Measurements from ENCODE around the gene GOSR2. TPM values are rescaled to one million over a fixed set of nuclear protein-coding genes. Genes with fewer than 3 reads are reported as not detected.
A peak's percentile ranks its signal among the peaks of the same experiment; 100 is the strongest.

Gene GOSR2
- total and polyA plus RNA-seq, 2 of the 13 experiments (the other 11 are each of a cell fraction or from before 2014, with no cell fraction given) = 61.5 to 63.9 TPM

DNA sequence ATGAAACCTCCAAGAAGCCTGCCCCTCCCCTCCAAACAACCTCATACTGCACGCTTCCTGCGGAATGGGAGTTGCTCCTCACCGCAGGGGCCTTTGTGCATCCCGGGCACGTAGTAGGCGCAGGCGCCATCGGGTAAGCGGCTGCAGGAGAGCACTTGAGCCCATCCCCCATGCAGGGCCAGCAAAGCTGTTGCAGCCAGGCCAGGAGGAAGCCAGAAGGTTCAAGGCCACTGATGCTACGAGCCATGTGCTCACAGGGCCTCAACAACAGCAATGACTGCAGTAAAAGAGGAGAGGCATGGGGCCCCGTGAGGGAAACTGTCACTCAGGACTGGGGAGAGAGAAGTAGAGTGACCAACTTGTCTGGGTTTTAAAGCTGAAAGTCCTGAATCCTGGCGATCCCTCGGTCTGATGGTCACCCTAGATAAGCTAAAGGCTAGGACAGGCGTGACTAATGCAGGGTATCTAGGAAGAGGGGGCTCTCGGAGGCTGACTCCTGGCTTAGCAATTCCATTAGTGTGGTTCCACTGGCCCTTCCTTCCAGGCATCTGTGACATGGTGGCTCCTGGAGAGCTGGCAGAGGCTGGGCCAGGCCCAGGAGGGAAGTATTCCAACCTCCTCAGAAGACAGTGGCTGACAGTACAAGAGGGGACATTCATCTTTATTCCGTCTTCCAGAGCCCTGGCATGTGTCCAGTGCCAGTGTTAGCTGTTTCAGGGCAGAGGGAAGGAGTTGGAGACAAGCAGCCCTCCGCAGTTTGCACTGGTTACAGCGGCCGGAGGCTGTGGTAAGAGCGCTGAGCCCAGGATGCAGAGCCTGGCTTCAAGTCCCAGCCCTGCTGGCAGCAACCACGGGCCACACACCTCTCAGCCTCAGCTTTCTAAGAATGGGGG, 20.8 kb downstream of the GOSR2 start (continued):
- TF ChIP-seq THRA (CRISPR knock-in tag; IDR thresholded peaks at IDR 0.05; ENCODE audit: borderline replicate concordance) = peak; percentile 70; the same call in 1 of the 2 replicates
- TF ChIP-seq NPAS2 (CRISPR knock-in tag; IDR thresholded peaks at IDR 0.05; ENCODE audit: borderline replicate concordance) = peak; percentile 83; the same call in 1 of the 2 replicates
- peak; percentile 98 for TF ChIP-seq ZNF607 (CRISPR knock-in tag; IDR thresholded peaks at IDR 0.05; ENCODE audit: borderline replicate concordance)
- TF ChIP-seq SIX4 (CRISPR knock-in tag; IDR thresholded peaks at IDR 0.05) = peak; percentile 76; the same call in 1 of the 2 replicates
- TF ChIP-seq ZNF460 (CRISPR knock-in tag; IDR thresholded peaks at IDR 0.05; ENCODE audit: borderline replicate concordance) = peak; percentile 57; the same call in 1 of the 2 replicates
- peak; percentile 79 for TF ChIP-seq YY1 (IDR thresholded peaks at IDR 0.05; ENCODE audit: insufficient read depth, insufficient replicate concordance, low read depth, low read length)
- TF ChIP-seq, protein P1, sequence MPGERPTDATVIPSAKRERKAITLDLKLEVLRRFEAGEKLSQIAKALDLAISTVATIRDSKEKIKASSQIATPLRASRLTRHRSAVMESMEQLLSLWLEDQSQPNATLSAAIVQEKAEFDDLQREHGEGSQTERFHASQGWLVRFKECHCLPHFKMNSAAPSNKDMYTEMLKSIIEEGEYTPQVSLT (CRISPR knock-in tag; IDR thresholded peaks at IDR 0.05; ENCODE audit: borderline replicate concordance, low read depth) = no peak
- TF ChIP-seq ZNF34 (CRISPR knock-in tag; IDR thresholded peaks at IDR 0.05; ENCODE audit: borderline replicate concordance) = 0 out of 2 replicates have a peak, but pooled peaks have one; percentile 69
- TF ChIP-seq TOE1 (CRISPR knock-in tag; IDR thresholded peaks at IDR 0.05) = 0 out of 2 replicates have a peak, but pooled peaks have one; percentile 92
- TF ChIP-seq, protein P2, sequence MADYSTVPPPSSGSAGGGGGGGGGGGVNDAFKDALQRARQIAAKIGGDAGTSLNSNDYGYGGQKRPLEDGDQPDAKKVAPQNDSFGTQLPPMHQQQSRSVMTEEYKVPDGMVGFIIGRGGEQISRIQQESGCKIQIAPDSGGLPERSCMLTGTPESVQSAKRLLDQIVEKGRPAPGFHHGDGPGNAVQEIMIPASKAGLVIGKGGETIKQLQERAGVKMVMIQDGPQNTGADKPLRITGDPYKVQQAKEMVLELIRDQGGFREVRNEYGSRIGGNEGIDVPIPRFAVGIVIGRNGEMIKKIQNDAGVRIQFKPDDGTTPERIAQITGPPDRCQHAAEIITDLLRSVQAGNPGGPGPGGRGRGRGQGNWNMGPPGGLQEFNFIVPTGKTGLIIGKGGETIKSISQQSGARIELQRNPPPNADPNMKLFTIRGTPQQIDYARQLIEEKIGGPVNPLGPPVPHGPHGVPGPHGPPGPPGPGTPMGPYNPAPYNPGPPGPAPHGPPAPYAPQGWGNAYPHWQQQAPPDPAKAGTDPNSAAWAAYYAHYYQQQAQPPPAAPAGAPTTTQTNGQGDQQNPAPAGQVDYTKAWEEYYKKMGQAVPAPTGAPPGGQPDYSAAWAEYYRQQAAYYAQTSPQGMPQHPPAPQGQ (CRISPR knock-in tag; IDR thresholded peaks at IDR 0.05; ENCODE audit: borderline replicate concordance) = peak; percentile 75; the same call in 1 of the 2 replicates
- TF ChIP-seq SALL2 (CRISPR knock-in tag; IDR thresholded peaks at IDR 0.05) = peak; percentile 85; the same call in 1 of the 2 replicates
- TF ChIP-seq BRCA1 (CRISPR knock-in tag; IDR thresholded peaks at IDR 0.05) = peak; percentile 97; the same call in 1 of the 2 replicates
- peak; percentile 45; the same call in 1 of the 2 replicates for TF ChIP-seq ZNF773 (CRISPR knock-in tag; IDR thresholded peaks at IDR 0.05; ENCODE audit: borderline replicate concordance)
- peak; percentile 99 for TF ChIP-seq MEIS1 (CRISPR knock-in tag; IDR thresholded peaks at IDR 0.05; ENCODE audit: borderline replicate concordance)
- peak; percentile 74 to 85 for TF ChIP-seq HMGXB4 (CRISPR knock-in tag; IDR thresholded peaks at IDR 0.05; ENCODE audit: borderline replicate concordance in 1 of 2, low read depth in 1 of 2)
- 0 out of 2 replicates have a peak, but pooled peaks have one; percentile 94 for TF ChIP-seq ZNF550 (CRISPR knock-in tag; IDR thresholded peaks at IDR 0.05; ENCODE audit: borderline replicate concordance)
- TF ChIP-seq USF2 (IDR thresholded peaks at IDR 0.05; ENCODE audit: low read depth, low read length) = no peak
- TF ChIP-seq USF2 (CRISPR knock-in tag; IDR thresholded peaks at IDR 0.05; ENCODE audit: borderline replicate concordance) = no peak; the same call in 1 of the 2 replicates
- TF ChIP-seq CENPX (CRISPR knock-in tag; IDR thresholded peaks at IDR 0.05) = no peak

All from HepG2 (cell line).